ENCODE measurements around the gene TFR2. TPM values are rescaled to one million over a fixed set of nuclear protein-coding genes. Genes with fewer than 3 reads are reported as not detected.

Gene TFR2
- total RNA-seq, 1 experiment from 2014 or later: not detected

DNA sequence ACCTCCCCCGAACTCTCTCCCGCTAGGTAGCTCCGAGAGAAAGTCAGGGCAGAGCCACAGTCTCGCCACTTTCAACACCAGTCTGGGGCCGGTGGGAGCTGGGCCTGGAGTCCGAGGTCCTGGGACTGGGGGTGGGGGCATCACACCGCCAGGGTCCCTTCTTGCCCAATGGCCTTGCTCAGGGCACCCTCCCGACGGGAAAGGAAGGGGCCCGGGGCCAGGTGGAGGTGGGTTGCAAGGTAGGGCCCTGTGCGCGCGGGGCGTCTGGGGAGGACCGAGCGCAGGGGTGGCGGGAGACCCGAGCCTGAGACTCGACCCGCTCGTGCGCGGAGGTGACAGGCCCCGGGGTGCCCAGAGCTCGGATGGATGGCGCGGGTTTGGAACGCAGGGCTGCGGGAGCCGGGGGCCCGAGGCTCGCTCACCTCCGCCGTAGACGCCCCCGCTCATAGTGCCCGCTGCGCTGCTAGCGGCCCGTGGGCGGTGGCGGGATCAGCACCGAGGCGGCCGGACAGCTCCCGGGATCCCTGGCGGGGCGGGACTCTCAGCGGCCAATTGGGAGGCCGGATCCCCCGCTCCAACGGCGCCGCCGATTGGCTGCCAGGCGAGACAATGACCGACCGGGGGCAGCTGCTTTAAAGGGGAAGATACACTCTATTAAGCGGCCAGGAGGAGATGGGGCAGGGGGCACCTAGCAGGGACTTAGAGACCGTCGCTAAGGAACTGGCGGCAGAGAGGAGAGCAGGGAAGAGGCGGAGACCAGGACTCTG is 14.7 kb upstream of the TFR2 start, which contains the start of gene ACTL6B:
Gene ACTL6B, minus strand, starts transcription at position 541 of the 767 bp plus-strand sequence. Its CDS starts 94 bp downstream, at position 447.
- Histone ChIP-seq H3K9me3 (ENCODE audit: low read length) (no peaks in the 10 kb centered on the region), H3K27ac (ENCODE audit: low read length) (no peak within 1 kb of the TSS), H3K79me2 (ENCODE audit: low read length) (no peaks in the 10 kb centered on the region), H2AFZ (ENCODE audit: low read length) (no peak within 1 kb of the TSS), H3F3A (ENCODE audit: low read length, unreplicated experiment) (no peaks in the 10 kb centered on the region), H4K20me1 (ENCODE audit: low read length) (no peaks in the 10 kb centered on the region), H3K9me2 (replicated peaks; ENCODE audit: low read length) (no peaks in the 10 kb centered on the region), H3K9ac (ENCODE audit: low read length) (no peak within 1 kb of the TSS), H3K4me2 (ENCODE audit: low read length) (no peak within 1 kb of the TSS), H3K27me3 (ENCODE audit: low read length) (no peaks in the 10 kb centered on the region), H3K4me1 (ENCODE audit: insufficient read depth, low read length) (no peaks in the 10 kb centered on the region), H3K4me3 (ENCODE audit: low read length) (no peak within 1 kb of the TSS), H3K36me3 (ENCODE audit: low read depth, low read length) (no peaks in the 10 kb centered on the region)
- POLR2A ChIA-PET (ENCODE audit: unreplicated experiment): no interaction called here
- CTCF ChIA-PET: no interaction called here
- ATAC-seq (peak; percentile 18; the same call in 1 of the 2 replicates), DNase-seq (no peak)
- intact Hi-C loops (cut with micrococcal nuclease): no loop called here
- BruUV-seq (replicated peaks): no TSS peak
- TF ChIP-seq EZH2phosphoT487 (IDR thresholded peaks at IDR 0.05; ENCODE audit: borderline replicate concordance, low read length) (no peak), EZH2 (IDR thresholded peaks at IDR 0.05; ENCODE audit: low read length, unreplicated experiment) (no peak)
- TF ChIP-seq, protein P1, sequence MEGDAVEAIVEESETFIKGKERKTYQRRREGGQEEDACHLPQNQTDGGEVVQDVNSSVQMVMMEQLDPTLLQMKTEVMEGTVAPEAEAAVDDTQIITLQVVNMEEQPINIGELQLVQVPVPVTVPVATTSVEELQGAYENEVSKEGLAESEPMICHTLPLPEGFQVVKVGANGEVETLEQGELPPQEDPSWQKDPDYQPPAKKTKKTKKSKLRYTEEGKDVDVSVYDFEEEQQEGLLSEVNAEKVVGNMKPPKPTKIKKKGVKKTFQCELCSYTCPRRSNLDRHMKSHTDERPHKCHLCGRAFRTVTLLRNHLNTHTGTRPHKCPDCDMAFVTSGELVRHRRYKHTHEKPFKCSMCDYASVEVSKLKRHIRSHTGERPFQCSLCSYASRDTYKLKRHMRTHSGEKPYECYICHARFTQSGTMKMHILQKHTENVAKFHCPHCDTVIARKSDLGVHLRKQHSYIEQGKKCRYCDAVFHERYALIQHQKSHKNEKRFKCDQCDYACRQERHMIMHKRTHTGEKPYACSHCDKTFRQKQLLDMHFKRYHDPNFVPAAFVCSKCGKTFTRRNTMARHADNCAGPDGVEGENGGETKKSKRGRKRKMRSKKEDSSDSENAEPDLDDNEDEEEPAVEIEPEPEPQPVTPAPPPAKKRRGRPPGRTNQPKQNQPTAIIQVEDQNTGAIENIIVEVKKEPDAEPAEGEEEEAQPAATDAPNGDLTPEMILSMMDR (conservative IDR thresholded peaks at IDR 0.05; ENCODE audit: low read depth, low read length): no peak

DNA sequence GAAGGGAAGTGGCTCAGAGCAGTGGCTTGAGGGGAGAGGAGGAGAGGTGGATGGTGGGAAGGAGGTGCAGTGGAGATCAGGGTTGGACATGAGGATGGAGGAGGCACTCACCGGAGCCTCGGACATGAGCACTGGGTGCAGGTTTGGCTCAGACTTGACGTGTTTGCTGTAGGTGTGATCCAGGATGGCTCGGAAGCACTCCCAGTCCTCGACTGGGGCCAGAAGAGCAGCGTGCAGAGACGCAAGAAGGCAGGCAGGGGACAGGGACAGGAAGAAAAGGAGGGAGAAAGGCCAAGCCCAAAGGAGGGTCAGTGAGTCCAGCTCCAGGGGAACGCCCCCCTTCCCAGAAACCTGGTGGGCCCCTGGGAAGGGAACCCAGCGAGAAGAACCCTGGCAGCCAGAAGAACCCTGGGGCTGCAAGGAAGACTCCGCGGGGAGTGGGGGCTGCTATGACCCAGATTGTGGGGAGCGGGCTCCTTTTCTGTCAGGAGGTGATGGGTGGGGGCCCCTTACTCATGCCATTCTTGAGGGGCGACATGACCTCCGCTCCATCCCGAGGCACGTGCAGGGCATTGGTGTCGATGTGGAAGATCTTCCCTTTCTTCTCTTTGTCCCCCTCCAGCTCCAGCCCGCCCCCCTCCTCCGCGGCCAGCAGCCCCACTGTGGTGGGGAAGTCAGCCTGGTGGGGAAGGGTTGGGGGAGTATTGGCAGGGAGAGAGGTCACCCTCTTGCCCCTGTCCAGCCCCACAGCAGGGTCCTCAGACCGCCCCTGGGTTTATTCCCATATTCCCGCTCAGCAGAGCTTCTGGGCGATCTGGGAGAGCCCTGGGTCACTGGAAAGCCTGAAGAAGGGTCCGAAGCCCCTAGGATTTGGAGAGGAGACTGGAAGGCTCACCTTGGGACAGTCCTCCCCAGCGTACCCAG is 13.8 kb upstream of the TFR2 start:
- Histone ChIP-seq H3K4me1 (ENCODE audit: insufficient read depth, low read length) (no peaks in the 10 kb centered on the region), H3K36me3 (ENCODE audit: low read depth, low read length) (no peaks in the 10 kb centered on the region), H3K27ac (ENCODE audit: low read length) (no peak overlapping the region), H2AFZ (ENCODE audit: low read length) (no peak overlapping the region), H3K9ac (ENCODE audit: low read length) (no peak overlapping the region), H3K27me3 (ENCODE audit: low read length) (no peaks in the 10 kb centered on the region), H3K79me2 (ENCODE audit: low read length) (no peaks in the 10 kb centered on the region), H3F3A (ENCODE audit: low read length, unreplicated experiment) (no peaks in the 10 kb centered on the region), H3K4me2 (ENCODE audit: low read length) (no peak overlapping the region), H4K20me1 (ENCODE audit: low read length) (no peaks in the 10 kb centered on the region), H3K9me3 (ENCODE audit: low read length) (no peaks in the 10 kb centered on the region), H3K9me2 (replicated peaks; ENCODE audit: low read length) (no peaks in the 10 kb centered on the region), H3K4me3 (ENCODE audit: low read length) (no peak overlapping the region)
- DNase-seq (no peak), ATAC-seq (no peak)
- TF ChIP-seq, protein P1 (conservative IDR thresholded peaks at IDR 0.05; ENCODE audit: low read depth, low read length): no peak
- TF ChIP-seq EZH2 (IDR thresholded peaks at IDR 0.05; ENCODE audit: low read length, unreplicated experiment): no peak
- TF ChIP-seq EZH2phosphoT487 (IDR thresholded peaks at IDR 0.05; ENCODE audit: borderline replicate concordance, low read length): no peak
- no TSS peak for BruUV-seq (replicated peaks)
- intact Hi-C loops (cut with micrococcal nuclease): no loop called here
- ChIA-PET CTCF (no interaction called here), POLR2A (ENCODE audit: unreplicated experiment) (no interaction called here)
